GM18867 (cell line): Measurements from ENCODE around the gene PIP5KL1.

ENCODE experiments used
- ATAC-seq: cut with Tn5 transposase; IDR thresholded peaks from one replicate; pipeline ENCODE4 v1.9.1; 2021; ENCODE audit warnings: mild to moderate bottlenecking, moderate library complexity; ENCODE audit not compliant: unreplicated experiment

Gene PIP5KL1

GRCh38 chr9:127916720-127917581, 13.6 kb downstream of the PIP5KL1 start, which contains the start of gene ST6GALNAC4:
ST6GALNAC4 (minus strand) TSS chr9:127917041; CDS start chr9:127916419, 622 bp downstream.
- ATAC-seq = peak; percentile 71

GRCh38 chr9:127915801-127916719, 14.5 kb downstream of the PIP5KL1 start:
- ATAC-seq = no peak

GRCh38 chr9:127915325-127915752, 15.2 kb downstream of the PIP5KL1 start:
- ATAC-seq = no peak

- ATAC-seq = no peak
Observed at GRCh38 chr9:127913682-127914081, 16.9 kb downstream of the PIP5KL1 start.

- ATAC-seq = no peak
Observed at GRCh38 chr9:127912882-127913281, 17.7 kb downstream of the PIP5KL1 start.

GRCh38 chr9:127912296-127912695, 18.3 kb downstream of the PIP5KL1 start:
- ATAC-seq = no peak

- no peak for ATAC-seq
Observed at GRCh38 chr9:127910613-127911205, 19.9 kb downstream of the PIP5KL1 start.

- ATAC-seq = no peak
Observed at GRCh38 chr9:127909839-127910273, 20.7 kb downstream of the PIP5KL1 start.

GRCh38 chr9:127908660-127908926, 22.0 kb downstream of the PIP5KL1 start:
- no peak for ATAC-seq

GRCh38 chr9:127907867-127908659, 22.5 kb downstream of the PIP5KL1 start:
- ATAC-seq = no peak

- no peak for ATAC-seq
Observed at GRCh38 chr9:127905788-127906191, 24.8 kb downstream of the PIP5KL1 start.

GRCh38 chr9:127905004-127905728, 25.4 kb downstream of the PIP5KL1 start:
- no peak for ATAC-seq

GRCh38 chr9:127904561-127905003, 26.0 kb downstream of the PIP5KL1 start:
- no peak for ATAC-seq

GRCh38 chr9:127903557-127904475, 26.8 kb downstream of the PIP5KL1 start:
- no peak for ATAC-seq

- peak; percentile 69 for ATAC-seq
Observed at GRCh38 chr9:127899128-127899943, 31.2 kb downstream of the PIP5KL1 start, which contains the start of gene ST6GALNAC6. ST6GALNAC6 (minus strand) TSS chr9:127899603; CDS start chr9:127897981, 1,622 bp downstream.

- no peak for ATAC-seq
Observed at GRCh38 chr9:127898433-127899127, 32.0 kb downstream of the PIP5KL1 start.

GRCh38 chr9:127897193-127897692, 33.3 kb downstream of the PIP5KL1 start:
- no peak for ATAC-seq
